Measurements from ENCODE around the gene AIF1L.

GRCh38 chr9:131060900-131061630 is 35.3 kb upstream of the AIF1L start:
- no peak for TF ChIP-seq CTCF (IDR thresholded peaks at IDR 0.05)
- no peak for TF ChIP-seq EZH2 (IDR thresholded peaks at IDR 0.05; ENCODE audit: borderline replicate concordance, insufficient read depth, low read depth, low read length, poor library complexity, severe bottlenecking)
